Mesenteric fat pad (tissue), 1 donor: ENCODE data around the gene HOXD11. TPM values are rescaled to one million over a fixed set of nuclear protein-coding genes. Genes with fewer than 3 reads are reported as not detected.

Experiments used
- microRNA-seq: library from miRNA; unstranded; fragments of <30 nt; microRNA quantifications from one replicate; pipeline ENCODE4 v1.2.0, GENCODE V29; 2020; ENCODE audit warnings: borderline number of aligned reads
- total RNA-seq: library from RNA; stranded (reverse); fragmentation: NEBNext Ultra II Directional; extraction: Animal tissue kit (Norgen Biotek cat#: 25700); gene quantifications from one replicate; pipeline ENCODE4 v1.2.1, GENCODE V29; 2021
- donor health status: DM: yes; HTN: yes; CAD: no.

HOXD11 gene
- total RNA-seq, 1 donor from 2014 or later: 1.2 TPM

Small RNAs within 50 kb of the gene (microRNA-seq; reads per million reads assigned to microRNA genes)
- gene MIR10B: 62,593 reads per million, percentile 98 among the genes with 10 or more reads in this experiment

Other genes with a start within 250 kb of the HOXD11 start
- 57.0 TPM for gene LNPK, start 105.0 kb upstream of the HOXD11 start, total RNA-seq
- gene EVX2, start 23.3 kb upstream of the HOXD11 start, total RNA-seq: not detected
- 1.1 TPM for gene HOXD13, start 14.6 kb upstream of the HOXD11 start, total RNA-seq
- gene HOXD12, start 7.5 kb upstream of the HOXD11 start, total RNA-seq: not detected
- gene HOXD10, start 9.5 kb downstream of the HOXD11 start, total RNA-seq: 1.7 TPM
- gene HOXD9, start 15.4 kb downstream of the HOXD11 start, total RNA-seq: 6.1 TPM
- 13.3 TPM for gene HOXD8, start 22.4 kb downstream of the HOXD11 start, total RNA-seq
- 4.1 TPM for gene HOXD4, start 44.3 kb downstream of the HOXD11 start, total RNA-seq
- 5.3 TPM for gene HOXD3, start 50.0 kb downstream of the HOXD11 start, total RNA-seq
- gene HOXD1, start 81.4 kb downstream of the HOXD11 start, total RNA-seq: 1.1 TPM
- 18.8 TPM for gene MTX2, start 162.2 kb downstream of the HOXD11 start, total RNA-seq